Nephron (organoid): ENCODE results near the gene DCAF8.

Source experiments
- H3K27ac Mint-ChIP-seq, 3 experiments: 2 replicates each; pipeline ENCODE4 v1.8.0; 2020; ENCODE audit warnings: mixed read lengths in 3 of 3, mild to moderate bottlenecking in 2 of 3, moderate library complexity in 1 of 3
- H3K27me3 Mint-ChIP-seq: 2 replicates; pipeline ENCODE4 v1.8.0; 2021; ENCODE audit warnings: low read depth, mild to moderate bottlenecking, moderate library complexity, mixed read lengths
- H3K36me3 Mint-ChIP-seq: 2 replicates; pipeline ENCODE4 v1.8.0; 2020; ENCODE audit warnings: low read depth, mixed read lengths
- H3K4me1 Mint-ChIP-seq: 2 replicates; pipeline ENCODE4 v1.8.0; 2020; ENCODE audit warnings: mixed read lengths
- H3K4me3 Mint-ChIP-seq, 3 experiments: 2 replicates each; pipeline ENCODE4 v1.8.0; 2020; ENCODE audit warnings: mild to moderate bottlenecking in 3 of 3, mixed read lengths in 3 of 3, moderate library complexity in 2 of 3
- H3K9me3 Mint-ChIP-seq: 2 replicates; pipeline ENCODE4 v1.8.0; 2020; ENCODE audit warnings: mixed read lengths
- CTCF ChIP-seq, 3 experiments: fragments of 200-600 bp; sonication (generic); IDR thresholded peaks; one replicate each; pipeline ENCODE4 v1.5.0; 2021; ENCODE audit warnings: antibody characterized with exemption in 3 of 3; ENCODE audit not compliant: unreplicated experiment in 3 of 3

DCAF8 gene

GRCh38 chr1:160247053-160247452 lies 15.3 kb downstream of the DCAF8 start:
- H3K36me3 Mint-ChIP-seq: peaks cover 33% of the 10 kb centered on the region
- H3K9me3 Mint-ChIP-seq: no peaks in the 10 kb centered on the region
- H3K27me3 Mint-ChIP-seq: no peaks in the 10 kb centered on the region
- TF ChIP-seq CTCF (IDR thresholded peaks at IDR 0.05; ENCODE audit: unreplicated experiment in 3 of 3): no peak
- H3K27ac Mint-ChIP-seq: peak overlapping the region; percentile 87 to 94 (median 89)
- H3K4me1 Mint-ChIP-seq: peaks cover 46% of the 10 kb centered on the region
- peak overlapping the region in 1 of 3 experiments; percentile 19 for H3K4me3 Mint-ChIP-seq

- Mint-ChIP-seq H3K27me3 (no peaks in the 10 kb centered on the region), H3K9me3 (no peaks in the 10 kb centered on the region), H3K27ac (peak overlapping the region; percentile 17 to 55 (median 31)), H3K36me3 (peaks cover 33% of the 10 kb centered on the region), H3K4me1 (peaks cover 31% of the 10 kb centered on the region), H3K4me3 (no peak overlapping the region)
- no peak for TF ChIP-seq CTCF (IDR thresholded peaks at IDR 0.05; ENCODE audit: unreplicated experiment in 3 of 3)
Observed at GRCh38 chr1:160245434-160245833, 16.9 kb downstream of the DCAF8 start.

GRCh38 chr1:160244209-160244608 lies 18.1 kb downstream of the DCAF8 start:
- Mint-ChIP-seq H3K27ac (peak overlapping the region in 1 of 3 experiments; percentile 55), H3K4me3 (no peak overlapping the region), H3K27me3 (no peaks in the 10 kb centered on the region), H3K9me3 (no peaks in the 10 kb centered on the region), H3K4me1 (peaks cover 31% of the 10 kb centered on the region), H3K36me3 (peaks cover 40% of the 10 kb centered on the region)
- no peak for TF ChIP-seq CTCF (IDR thresholded peaks at IDR 0.05; ENCODE audit: unreplicated experiment in 3 of 3)

- no peak for TF ChIP-seq CTCF (IDR thresholded peaks at IDR 0.05; ENCODE audit: unreplicated experiment in 3 of 3)
- peaks cover 43% of the 10 kb centered on the region for H3K36me3 Mint-ChIP-seq
- H3K9me3 Mint-ChIP-seq: no peaks in the 10 kb centered on the region
- peak overlapping the region in 1 of 3 experiments; percentile 55 for H3K27ac Mint-ChIP-seq
- no peaks in the 10 kb centered on the region for H3K27me3 Mint-ChIP-seq
- H3K4me3 Mint-ChIP-seq: no peak overlapping the region
- H3K4me1 Mint-ChIP-seq: peaks cover 31% of the 10 kb centered on the region
Observed at GRCh38 chr1:160243767-160244166, 18.6 kb downstream of the DCAF8 start.

GRCh38 chr1:160239582-160240299 lies 22.6 kb downstream of the DCAF8 start:
- TF ChIP-seq CTCF (IDR thresholded peaks at IDR 0.05; ENCODE audit: unreplicated experiment in 3 of 3): no peak
- Mint-ChIP-seq H3K27ac (no peak overlapping the region), H3K27me3 (no peaks in the 10 kb centered on the region), H3K36me3 (peaks cover 69% of the 10 kb centered on the region), H3K9me3 (no peaks in the 10 kb centered on the region), H3K4me1 (peaks cover 10% of the 10 kb centered on the region), H3K4me3 (no peak overlapping the region)

- Mint-ChIP-seq H3K27me3 (no peaks in the 10 kb centered on the region), H3K4me3 (no peak overlapping the region), H3K27ac (no peak overlapping the region), H3K36me3 (peaks cover 74% of the 10 kb centered on the region), H3K4me1 (no peaks in the 10 kb centered on the region), H3K9me3 (no peaks in the 10 kb centered on the region)
- no peak for TF ChIP-seq CTCF (IDR thresholded peaks at IDR 0.05; ENCODE audit: unreplicated experiment in 3 of 3)
Observed at GRCh38 chr1:160238408-160238807, 23.9 kb downstream of the DCAF8 start.
